Activated CD8-positive, alpha-beta memory T cell treated with anti-CD3 and anti-CD28 coated beads for 36 hours (primary cell): ENCODE data around the gene CAMSAP1. TPM values are rescaled to one million over a fixed set of nuclear protein-coding genes. Genes with fewer than 3 reads are reported as not detected.

Experiments used
- CTCF ChIA-PET: fragments of 350-600 bp; sonication (Branson Sonifier 250); formaldehyde crosslinking; loops from one replicate; lab custom pipeline; 2021; ENCODE audit warnings: antibody characterized with exemption; lab: Charles Lee
- POLR2A ChIA-PET: fragments of 350-600 bp; sonication (Branson Sonifier 250); formaldehyde crosslinking; loops from one replicate; lab custom pipeline; 2021; ENCODE audit warnings: antibody characterized with exemption; lab: Charles Lee
- total RNA-seq, 2 experiments: library from RNA; stranded (reverse); gene quantifications; one replicate each; pipeline ENCODE4 v1.2.3, GENCODE V29; 2021

CAMSAP1 gene
- total RNA-seq, 2 experiments from 2014 or later, result 28.1 to 32.1 TPM

DNA sequence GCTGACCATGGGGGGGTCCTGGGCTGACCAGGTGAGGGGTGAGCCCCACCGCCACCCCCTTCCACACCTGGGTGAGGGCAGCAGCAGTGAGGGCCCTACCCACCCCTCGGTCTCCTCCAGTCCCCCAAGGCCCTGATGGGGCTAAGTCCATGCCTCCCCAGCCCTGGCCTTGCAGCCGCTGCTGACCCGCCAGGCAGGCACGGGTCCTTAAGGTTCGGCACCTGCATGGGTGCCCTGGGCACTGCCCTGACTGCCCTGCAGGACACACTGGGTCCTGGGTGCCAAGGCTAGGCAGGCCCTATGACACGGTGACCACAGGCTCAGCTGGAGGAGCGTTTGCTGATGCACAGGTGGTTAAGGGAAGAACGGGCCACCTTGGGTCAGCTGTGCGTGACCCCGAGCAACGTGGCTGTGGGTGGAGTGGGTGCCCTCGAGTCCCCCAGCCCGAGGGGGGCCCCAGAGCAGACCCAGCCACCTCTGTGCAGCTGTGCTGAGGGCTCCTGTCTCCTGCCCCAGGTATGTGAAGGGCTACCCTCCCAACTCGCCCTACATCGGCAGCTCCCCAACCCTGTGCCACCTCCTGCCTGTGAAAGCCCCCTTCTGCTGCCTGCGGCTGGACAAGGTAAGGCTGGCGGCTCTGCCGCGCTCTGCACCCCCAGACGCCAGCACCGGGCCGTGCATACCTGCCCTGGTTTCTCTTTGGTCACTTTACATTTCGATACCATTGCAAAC is 132.4 kb downstream of the CAMSAP1 start:
- ChIA-PET POLR2A (no interaction called here), CTCF (no interaction called here)

DNA sequence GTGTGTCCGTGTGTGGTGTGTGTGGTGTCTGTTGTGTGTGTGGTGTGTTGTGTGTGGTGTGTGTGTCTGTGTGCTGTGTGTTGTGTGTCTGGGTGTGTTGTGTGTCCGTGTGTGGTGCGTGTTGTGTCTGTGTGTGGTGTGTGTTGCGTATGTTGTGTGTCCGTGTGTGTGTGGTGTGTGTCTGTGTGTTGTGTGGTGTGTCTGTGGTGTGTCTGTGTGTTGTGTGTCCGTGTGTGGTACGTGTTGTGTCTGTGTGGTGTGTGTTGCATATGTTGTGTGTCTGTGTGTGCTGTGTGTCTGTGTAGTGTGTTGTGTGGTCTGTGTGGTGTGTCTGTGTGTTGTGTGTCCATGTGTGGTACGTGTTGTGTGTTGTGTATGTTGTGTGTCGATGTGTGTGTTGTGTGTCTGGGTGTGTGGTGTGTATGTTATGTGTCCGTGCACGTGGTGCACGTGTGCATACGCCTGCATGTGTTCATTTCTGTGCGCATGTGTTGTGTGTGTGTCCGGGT is 133.1 kb downstream of the CAMSAP1 start:
- ChIA-PET POLR2A (no interaction called here), CTCF (no interaction called here)

DNA sequence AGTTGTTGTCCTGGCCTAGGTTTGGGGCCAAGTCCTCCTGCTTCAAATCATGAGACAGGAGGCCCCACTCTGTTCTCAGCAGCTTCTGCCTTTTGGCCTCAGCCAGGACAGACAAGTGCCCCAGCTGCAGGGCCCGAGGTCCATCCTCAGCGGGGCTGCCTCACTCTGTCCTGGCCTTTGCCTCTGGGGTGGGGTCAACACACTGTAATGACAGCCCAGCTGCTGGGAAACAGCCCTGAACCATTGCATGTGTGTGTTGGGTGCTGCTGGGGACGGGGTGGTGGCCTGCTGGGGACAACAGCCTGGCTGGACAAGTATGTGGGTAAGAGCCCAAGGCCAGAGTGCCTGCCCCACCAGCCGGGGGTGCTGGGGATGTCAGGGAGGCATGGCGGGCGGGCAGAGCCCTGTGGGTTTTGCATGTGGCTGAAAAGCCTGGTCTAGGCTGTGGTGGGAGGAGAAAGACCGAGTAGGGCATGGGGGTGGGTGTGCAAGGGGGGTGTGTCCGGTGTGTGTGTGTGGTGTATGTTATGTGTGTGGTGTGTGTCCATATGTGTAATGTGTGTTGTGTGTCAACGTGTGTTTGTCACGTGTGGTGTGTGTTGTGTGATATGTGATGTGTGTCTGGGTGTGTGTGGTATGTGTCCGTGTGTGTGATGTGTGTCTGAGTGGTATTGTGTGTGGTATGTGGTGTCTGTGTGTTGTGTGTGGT is 133.7 kb downstream of the CAMSAP1 start:
- ChIA-PET POLR2A (no interaction called here), CTCF (no interaction called here)

DNA sequence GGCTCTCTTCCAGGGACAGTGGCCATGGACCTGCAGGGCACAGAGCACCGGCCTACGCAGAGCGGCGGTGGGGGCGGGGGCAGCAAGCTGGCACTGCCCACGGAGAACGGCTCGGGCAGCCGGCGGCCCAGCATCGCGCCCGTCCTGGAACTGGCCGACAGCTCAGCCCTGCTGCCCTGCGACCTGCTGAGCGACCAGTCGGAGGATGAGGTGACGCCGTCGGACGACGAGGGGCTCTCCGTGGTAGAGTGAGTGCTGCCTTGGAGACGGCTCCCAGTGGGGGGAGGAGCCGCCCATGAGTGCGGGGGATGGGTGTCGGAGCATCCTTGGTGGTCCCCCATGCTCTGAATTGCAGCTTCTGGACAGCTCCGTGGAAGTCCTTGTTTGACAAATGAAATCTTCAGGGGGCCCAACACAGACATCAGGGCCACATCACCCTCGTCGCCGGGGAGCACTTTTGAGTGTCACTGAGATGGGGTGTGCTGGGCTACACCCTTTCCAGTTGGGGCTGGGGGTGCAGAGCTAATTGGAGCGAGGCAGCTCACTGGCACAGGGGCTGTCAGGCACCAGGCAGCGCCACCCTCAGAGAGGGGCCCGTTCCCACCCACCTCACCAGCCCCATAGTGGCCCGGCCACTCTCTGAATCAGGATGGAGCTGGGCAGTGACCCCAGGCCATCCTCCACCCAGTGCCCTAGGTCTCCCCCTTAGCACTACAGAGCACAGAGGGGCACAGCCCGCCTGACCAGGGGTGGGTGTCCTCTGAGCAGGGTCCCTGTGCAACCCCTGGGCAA is 134.4 kb downstream of the CAMSAP1 start:
- ChIA-PET POLR2A (no interaction called here), CTCF (no interaction called here)

DNA sequence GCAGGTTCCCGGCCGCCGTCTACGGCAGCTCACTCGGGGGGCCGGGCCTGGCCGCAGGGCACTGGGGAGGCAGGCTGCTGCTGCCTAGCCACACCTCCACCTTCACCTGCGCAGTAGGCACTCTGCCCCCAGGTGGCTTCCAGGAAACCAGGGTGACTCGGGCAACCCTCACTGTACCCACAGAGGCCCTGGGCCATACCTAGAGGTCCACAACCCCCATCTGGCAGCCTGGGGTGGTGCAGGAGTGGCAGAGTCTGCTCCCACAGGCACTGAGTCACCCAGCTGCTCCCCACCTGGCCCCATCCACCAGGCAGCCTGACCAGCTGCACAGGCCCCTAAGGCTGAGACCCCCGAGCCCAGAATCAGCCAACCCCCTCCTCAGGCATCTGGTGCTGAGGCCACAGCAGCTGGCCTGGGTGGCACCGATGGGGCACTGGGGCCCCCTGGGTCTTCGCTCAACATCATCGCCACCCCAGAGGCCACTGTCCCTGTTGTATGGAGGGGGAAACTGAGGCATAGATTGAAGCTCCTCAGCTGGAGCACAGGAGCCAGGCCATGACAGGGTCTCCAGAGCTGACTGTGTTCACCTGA is 135.2 kb downstream of the CAMSAP1 start:
- CTCF ChIA-PET, result no interaction called here
- POLR2A ChIA-PET, result no interaction called here

DNA sequence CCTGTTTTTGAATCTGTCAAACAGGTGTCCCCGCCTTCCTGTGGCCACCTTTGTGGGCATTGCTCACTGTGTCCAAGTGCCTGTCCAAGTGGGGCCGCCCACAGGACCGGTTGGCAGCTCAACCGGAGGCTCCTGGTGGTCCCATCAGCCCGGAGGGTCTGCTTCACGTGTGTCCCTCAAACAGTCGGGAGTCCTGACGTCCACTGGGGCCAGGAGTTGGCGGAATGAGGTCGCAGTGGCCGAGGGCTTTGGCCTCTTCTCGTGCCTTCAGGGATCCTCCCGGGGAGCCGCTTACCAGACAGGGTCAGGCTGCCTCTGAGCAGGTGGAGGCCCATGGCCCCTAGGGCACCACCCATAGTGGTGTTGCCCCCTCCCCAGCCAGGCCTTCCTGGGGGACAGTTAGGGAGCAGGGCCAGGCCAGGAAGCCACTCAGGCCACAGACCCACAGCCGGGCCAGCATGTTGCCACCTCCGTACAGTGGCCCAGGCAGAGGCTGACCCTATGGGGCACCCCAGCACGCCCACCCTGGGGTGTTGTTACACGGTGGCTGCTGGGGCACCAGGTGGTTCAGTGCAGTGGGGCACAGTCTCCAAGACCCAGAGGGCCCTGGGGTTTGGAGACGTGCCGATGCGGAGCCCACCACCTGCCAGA is 135.8 kb downstream of the CAMSAP1 start:
- POLR2A ChIA-PET, result no interaction called here
- CTCF ChIA-PET, result no interaction called here

DNA sequence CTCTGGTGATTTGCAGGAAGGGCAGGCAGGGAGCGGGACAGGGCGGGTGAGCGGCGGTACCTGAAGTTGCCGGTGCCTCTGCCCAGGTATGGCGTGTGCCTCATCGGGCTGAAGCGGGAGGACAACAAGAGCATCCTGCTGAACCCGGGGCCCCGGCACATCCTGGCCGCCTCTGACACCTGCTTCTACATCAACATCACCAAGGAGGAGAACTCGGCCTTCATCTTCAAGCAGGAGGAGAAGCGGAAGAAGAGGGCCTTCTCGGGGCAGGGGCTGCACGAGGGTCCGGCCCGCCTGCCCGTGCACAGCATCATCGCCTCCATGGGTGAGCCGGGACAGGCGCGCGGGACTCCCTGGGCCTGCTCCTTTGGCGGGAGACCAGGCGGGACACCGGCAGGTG is 136.6 kb downstream of the CAMSAP1 start:
- ChIA-PET POLR2A (no interaction called here), CTCF (no interaction called here)

DNA sequence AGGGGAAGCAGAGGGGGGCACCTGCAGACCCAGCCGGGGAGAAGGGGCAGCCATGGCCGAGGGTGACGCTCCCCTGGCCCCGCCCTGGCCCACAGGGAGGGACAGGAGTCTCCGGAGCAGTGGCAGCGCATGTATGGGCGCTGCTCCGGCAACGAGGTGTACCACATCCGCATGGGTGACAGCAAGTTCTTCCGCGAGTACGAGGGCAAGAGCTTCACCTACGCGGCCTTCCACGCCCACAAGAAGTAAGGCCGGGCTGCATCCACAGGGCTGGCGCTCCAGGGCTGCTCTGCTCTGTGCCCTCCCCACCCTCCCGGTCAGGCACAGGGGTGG is 137.2 kb downstream of the CAMSAP1 start:
- CTCF ChIA-PET, result interaction anchor here (0.6 kb wide), 1 partner anchor 98 kb away, joined by 3 read pairs; no protein-coding TSS in a partner anchor
- POLR2A ChIA-PET, result no interaction called here

DNA sequence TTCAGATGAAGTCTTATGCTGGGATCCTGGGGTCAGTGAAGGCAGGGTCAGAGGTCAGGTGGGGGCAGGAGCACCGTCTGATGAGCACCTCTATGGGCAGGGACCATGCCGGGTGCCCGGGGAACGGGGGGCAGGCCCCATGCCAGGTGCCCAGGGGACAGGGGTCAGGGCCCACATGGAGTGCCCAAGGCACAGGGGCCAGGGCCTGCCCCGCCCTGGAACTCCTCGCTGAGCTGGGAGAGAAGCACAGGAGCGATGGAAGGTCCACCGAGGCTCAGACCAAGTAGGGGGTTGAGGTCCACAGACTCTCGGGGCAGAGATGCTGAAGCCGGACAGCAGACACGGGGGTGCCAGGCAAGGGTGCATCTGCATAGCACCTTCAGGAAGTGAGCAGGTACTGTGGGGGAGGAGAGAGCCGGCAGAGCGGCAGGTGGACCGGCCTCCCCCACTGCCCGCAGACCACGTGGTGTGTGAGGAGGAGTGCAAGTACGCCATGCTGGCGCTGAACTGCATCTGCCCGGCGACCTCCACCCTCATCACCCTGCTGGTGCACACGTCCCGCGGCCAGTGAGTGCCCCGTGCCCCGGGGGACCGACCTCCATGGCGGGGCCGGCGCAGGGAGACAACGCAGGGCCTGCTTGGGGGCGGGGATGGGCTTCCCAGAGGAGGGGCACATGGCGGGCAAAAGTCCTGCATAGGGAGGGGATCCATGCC is 137.7 kb downstream of the CAMSAP1 start:
- ChIA-PET POLR2A (no interaction called here), CTCF (interaction anchor here (0.6 kb wide), 1 partner anchor 99 kb away, joined by 3 read pairs; no protein-coding TSS in a partner anchor)

DNA sequence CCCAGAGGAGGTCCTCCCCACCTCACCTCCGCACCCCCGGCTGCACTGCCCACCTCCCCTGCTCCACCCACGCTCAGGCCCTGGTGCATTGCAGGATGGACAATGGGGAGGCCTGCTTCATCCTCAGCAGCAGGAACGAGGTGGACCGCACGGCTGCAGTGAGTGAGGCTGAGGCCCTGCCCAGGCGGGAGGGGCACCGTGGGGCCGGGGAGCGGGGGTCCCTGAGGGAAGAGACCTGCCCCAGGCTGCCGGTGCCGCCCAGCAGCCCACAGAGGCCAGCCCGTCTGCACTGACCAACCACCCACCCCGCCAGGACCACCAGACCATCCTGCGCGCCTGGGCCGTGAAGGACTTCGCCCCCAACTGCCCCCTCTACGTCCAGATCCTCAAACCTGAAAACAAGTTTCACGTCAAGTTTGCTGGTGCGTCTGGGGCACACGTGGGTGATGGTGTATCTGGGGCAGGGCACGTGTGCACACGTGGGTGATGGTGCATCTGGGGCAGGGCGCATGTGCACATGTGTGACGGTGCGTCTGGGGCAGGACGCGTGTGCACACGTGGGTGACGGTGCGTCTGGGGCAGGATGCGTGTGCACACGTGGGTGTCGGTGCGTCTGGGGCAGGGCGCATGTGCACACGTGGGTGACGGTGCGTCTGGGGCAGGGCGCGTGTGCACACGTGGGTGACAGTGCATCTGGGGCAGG is 138.7 kb downstream of the CAMSAP1 start:
- ChIA-PET POLR2A (no interaction called here), CTCF (no interaction called here)

DNA sequence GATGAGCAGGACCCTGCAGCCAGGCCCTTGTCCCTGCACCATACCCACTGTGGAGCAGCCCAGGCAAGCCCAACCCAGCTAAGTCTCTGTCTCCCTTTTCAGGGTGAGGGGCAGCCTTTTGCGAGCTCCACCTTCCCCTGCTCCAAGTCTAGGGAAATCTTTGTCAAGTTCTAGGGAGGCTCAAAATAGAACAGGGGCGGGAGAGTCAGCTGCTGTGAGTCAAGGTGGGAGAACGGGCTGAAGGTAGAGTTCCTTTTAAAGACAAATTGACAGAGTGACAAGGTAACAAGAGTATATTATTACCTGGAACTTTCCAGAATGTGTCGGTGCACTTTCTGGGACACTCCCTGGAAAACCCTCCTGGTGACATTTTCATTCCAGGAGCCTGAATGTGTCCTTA is 140.6 kb downstream of the CAMSAP1 start:
- POLR2A ChIA-PET, result no interaction called here
- CTCF ChIA-PET, result no interaction called here

DNA sequence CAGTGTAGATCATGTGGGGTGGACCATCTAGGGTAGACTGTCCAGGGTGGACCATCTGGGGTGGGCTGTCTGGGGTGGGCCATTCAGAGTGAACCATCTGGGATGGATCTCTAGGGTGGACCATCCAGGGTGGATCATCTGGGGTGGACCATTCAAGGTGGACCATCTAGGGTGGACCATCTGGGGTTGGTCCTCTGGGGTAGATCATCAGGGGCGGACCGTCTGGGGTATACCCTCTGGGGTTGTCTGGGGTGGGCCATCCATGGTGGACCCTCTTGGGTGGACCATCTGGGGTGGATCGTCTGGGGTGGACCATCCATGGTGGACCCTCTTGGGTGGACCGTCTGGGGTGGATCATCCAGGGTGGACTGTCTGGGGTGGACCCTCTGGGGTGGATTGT is 141.1 kb downstream of the CAMSAP1 start:
- POLR2A ChIA-PET, result no interaction called here
- CTCF ChIA-PET, result no interaction called here

DNA sequence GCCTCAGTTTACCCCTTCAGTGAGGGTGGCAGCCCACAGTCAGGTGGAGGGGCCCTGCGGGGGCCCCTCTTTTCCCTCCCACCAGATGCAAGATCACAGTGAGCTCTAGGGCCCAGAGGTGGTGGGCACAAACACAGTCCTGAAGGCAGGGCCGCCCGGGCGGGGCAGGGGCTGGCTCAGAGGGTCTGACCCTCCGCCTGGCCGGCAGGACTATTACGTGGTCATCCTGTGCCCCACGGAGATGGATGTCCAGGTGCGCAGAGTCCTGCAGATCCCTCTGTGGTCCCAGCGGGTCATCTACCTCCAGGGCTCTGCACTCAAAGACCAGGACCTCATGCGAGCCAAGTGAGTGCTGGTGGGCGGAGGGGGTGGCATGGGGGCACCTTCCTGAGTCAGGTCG is 141.9 kb downstream of the CAMSAP1 start:
- CTCF ChIA-PET, result no interaction called here
- POLR2A ChIA-PET, result no interaction called here

DNA sequence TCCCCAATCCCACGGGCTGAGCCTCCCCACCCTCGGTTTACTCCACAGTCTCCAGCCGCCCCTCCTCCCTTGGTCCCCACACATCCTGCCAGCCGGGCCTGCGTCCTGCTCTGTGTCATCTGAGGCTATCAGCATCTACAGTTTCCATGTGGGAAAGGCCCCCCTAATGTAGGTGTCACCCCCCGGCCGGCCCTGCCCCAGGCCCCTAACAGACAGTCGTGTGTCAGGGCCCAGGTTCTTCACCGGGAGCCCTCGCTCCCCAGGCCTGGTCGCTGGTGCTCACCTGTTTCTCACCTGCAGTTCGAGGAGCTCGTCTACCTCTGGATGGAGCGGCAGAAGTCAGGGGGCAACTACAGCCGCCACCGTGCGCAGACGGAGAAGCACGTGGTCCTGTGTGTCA is 142.6 kb downstream of the CAMSAP1 start:
- POLR2A ChIA-PET, result no interaction called here
- CTCF ChIA-PET, result no interaction called here

DNA sequence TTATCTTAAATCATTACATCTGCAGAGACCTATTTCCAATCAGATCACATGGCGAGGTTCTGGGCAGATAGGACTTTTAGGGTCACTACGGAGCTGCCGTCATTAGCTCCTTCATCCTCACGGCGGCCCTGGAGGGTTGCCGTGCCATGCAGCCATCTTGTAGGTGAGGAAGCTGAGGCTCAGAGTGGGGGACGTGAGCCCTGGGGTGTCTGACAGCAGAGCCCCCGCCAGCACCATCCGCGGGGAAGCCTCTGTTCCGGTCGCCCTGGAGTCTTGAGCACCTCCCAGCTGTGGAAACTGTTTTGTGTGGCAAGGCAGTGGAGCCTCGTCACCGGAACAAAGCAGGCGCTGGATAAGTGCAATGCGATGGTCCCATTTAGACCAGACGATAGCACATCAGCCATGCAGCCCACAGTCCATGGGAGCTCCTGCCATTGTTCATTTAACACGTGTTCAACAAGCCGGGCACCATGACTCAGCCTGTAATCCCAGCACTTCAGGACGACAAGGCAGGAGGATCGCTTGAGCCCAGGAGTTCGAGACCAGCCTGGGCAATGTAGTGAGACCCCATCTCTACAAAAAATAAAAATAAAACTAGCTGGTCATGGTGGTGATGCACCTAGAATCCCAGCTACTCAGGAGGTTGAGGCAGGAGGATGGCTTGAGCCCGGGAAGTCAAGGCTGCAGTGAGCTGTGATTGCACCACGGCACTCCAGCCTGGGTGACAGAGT is 143.5 kb downstream of the CAMSAP1 start:
- POLR2A ChIA-PET, result no interaction called here

DNA sequence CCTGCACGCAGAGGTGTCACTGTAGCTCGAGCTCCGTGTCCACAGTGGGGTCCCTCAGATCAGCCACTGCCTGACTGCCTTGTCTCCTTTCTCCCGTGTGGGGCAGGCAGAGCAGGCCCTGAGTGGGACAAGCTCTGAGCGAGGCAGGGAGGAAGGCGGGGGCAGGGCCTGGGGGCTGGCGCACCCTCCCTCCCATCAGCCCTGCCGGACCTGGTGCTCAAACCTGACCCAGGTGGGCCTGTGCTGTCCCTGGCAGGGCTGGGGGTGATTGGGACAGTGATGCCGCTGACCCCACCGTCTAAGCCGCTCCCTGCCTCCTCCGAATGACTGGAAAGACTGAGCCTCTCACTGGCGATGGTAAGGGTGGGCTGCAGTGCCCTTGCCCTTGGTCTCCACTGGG is 144.4 kb downstream of the CAMSAP1 start:
- CTCF ChIA-PET, result no interaction called here
- POLR2A ChIA-PET, result no interaction called here

More for the DNA sequence above, 143.5 kb downstream of the CAMSAP1 start:
- CTCF ChIA-PET, result no interaction called here

DNA sequence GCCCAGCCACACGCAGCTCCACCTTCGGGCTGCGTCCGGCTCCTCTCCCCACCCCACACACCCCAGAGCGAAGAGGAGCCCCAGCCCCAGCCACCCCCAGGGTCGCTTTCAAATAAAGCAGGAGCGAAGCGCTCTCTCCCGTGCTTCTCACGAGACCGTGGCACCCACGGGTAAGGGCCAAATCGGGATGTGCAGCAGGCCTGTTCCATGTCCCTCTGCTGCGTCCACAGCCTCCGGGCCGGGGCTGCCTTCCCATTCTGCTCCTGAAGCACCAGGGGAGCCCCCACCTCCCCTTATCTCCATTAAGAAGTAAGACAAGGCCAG is 145.5 kb downstream of the CAMSAP1 start:
- POLR2A ChIA-PET, result no interaction called here
- CTCF ChIA-PET, result no interaction called here
